ENCODE measurements around the gene PLET1.

DNA sequence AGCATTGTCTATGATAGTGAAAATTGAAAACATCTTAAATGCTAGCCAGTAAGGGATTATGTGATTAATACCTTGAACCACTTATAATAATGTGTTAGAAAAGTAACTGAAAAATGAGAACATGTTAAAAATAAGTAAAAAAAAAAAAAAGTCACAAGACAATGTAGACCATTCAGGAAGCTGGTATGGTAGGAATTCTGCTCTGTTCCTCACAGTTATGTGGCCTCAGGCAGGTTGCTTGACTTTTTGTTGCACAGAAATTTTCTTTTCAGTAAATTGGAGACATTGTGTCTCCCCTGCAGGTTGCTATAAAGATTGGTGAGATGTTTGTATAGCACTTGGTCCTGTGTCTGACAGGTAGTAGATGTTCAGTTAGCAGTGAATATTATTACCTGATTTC lies 17.3 kb upstream of the PLET1 start:
- TF ChIP-seq POLR2A (IDR thresholded peaks at IDR 0.05) (no peak), POLR2AphosphoS5 (IDR thresholded peaks at IDR 0.05) (no peak)
- TF ChIP-seq, protein P1, sequence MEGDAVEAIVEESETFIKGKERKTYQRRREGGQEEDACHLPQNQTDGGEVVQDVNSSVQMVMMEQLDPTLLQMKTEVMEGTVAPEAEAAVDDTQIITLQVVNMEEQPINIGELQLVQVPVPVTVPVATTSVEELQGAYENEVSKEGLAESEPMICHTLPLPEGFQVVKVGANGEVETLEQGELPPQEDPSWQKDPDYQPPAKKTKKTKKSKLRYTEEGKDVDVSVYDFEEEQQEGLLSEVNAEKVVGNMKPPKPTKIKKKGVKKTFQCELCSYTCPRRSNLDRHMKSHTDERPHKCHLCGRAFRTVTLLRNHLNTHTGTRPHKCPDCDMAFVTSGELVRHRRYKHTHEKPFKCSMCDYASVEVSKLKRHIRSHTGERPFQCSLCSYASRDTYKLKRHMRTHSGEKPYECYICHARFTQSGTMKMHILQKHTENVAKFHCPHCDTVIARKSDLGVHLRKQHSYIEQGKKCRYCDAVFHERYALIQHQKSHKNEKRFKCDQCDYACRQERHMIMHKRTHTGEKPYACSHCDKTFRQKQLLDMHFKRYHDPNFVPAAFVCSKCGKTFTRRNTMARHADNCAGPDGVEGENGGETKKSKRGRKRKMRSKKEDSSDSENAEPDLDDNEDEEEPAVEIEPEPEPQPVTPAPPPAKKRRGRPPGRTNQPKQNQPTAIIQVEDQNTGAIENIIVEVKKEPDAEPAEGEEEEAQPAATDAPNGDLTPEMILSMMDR (IDR thresholded peaks at IDR 0.05) = no peak
